MM.1S (cell line): ENCODE results near the gene PKHD1.

ENCODE experiments used
- DNase-seq: peaks from one replicate; pipeline ENCODE4 v3.0.0-alpha.2; 2015
- H2AFZ ChIP-seq: fragments of 300-600 bp; sonication (generic); 2 replicates; pipeline ENCODE4 v1.6.0; 2016; ENCODE audit warnings: antibody characterized with exemption, low read length
- H3F3A ChIP-seq: fragments of 300-600 bp; sonication (generic); 2 replicates; pipeline ENCODE4 v1.6.1; 2016; ENCODE audit warnings: mild to moderate bottlenecking, antibody characterized with exemption, low read length, moderate library complexity, mixed read lengths; ENCODE audit not compliant: insufficient read depth
- H3K27ac ChIP-seq: fragments of 300-600 bp; sonication (generic); 2 replicates; pipeline ENCODE4 v1.5.1; 2016; ENCODE audit warnings: mild to moderate bottlenecking, low read length
- H3K27me3 ChIP-seq: fragments of 300-600 bp; sonication (generic); replicated peaks from 2 replicates; pipeline ENCODE4 v1.6.0; 2016; ENCODE audit warnings: low read length; ENCODE audit not compliant: insufficient read depth
- H3K36me3 ChIP-seq: fragments of 300-600 bp; sonication (generic); replicated peaks from 2 replicates; pipeline ENCODE4 v1.6.1; 2016; ENCODE audit warnings: mild to moderate bottlenecking, low read length, mixed read lengths; ENCODE audit not compliant: insufficient read depth
- H3K4me1 ChIP-seq: fragments of 300-600 bp; sonication (generic); 2 replicates; pipeline ENCODE4 v1.6.1; 2016; ENCODE audit warnings: low read length, mixed read lengths
- H3K4me2 ChIP-seq: fragments of 300-600 bp; sonication (generic); 2 replicates; pipeline ENCODE4 v1.6.0; 2016; ENCODE audit warnings: low read depth, low read length
- H3K4me3 ChIP-seq: fragments of 300-600 bp; sonication (generic); 2 replicates; pipeline ENCODE4 v1.5.1; 2016; ENCODE audit warnings: low read length, mixed read lengths
- H3K79me2 ChIP-seq: fragments of 300-600 bp; sonication (generic); 2 replicates; pipeline ENCODE4 v1.6.1; 2016; ENCODE audit warnings: mixed run types, low read length, mixed read lengths
- H3K9ac ChIP-seq: fragments of 300-600 bp; sonication (generic); 2 replicates; pipeline ENCODE4 v1.6.1; 2016; ENCODE audit warnings: low read length, mixed read lengths
- H3K9me2 ChIP-seq: fragments of 300-600 bp; sonication (generic); replicated peaks from 2 replicates; pipeline ENCODE4 v1.6.1; 2016; ENCODE audit warnings: mild to moderate bottlenecking, low read length, mixed read lengths; ENCODE audit not compliant: insufficient read depth
- H3K9me3 ChIP-seq: fragments of 300-600 bp; sonication (generic); replicated peaks from 2 replicates; pipeline ENCODE4 v1.6.1; 2016; ENCODE audit warnings: mild to moderate bottlenecking, low read length, mixed read lengths; ENCODE audit not compliant: insufficient read depth
- H4K20me1 ChIP-seq: fragments of 300-600 bp; sonication (generic); 2 replicates; pipeline ENCODE4 v1.6.1; 2016; ENCODE audit warnings: mild to moderate bottlenecking, low read length, moderate library complexity, mixed read lengths; ENCODE audit not compliant: insufficient read depth
- EZH2 ChIP-seq: fragments of 300-600 bp; sonication (generic); optimal IDR thresholded peaks from 2 replicates; pipeline ENCODE3; 2017; ENCODE audit warnings: low read depth, mild to moderate bottlenecking, antibody characterized with exemption, low read length, mixed read lengths
- EZH2phosphoT487 ChIP-seq: fragments of 300-600 bp; sonication (generic); IDR thresholded peaks from 2 replicates; pipeline ENCODE4 v1.6.1; 2018; ENCODE audit warnings: antibody characterized with exemption, low read length
- TF ChIP-seq, protein P1 (sequence below): fragments of 300-600 bp; sonication (generic); IDR thresholded peaks from 2 replicates; pipeline ENCODE4 v1.5.1; 2016; ENCODE audit warnings: antibody characterized with exemption, low read length, mixed read lengths

PKHD1 gene

GRCh38 chr6:51976374-51976773 lies 111.0 kb downstream of the PKHD1 start:
- DNase-seq: no peak
- Histone ChIP-seq H3F3A (no peaks in the 10 kb centered on the region), H3K4me1 (no peaks in the 10 kb centered on the region), H3K79me2 (no peaks in the 10 kb centered on the region), H4K20me1 (no peaks in the 10 kb centered on the region), H3K36me3 (no peaks in the 10 kb centered on the region), H3K9me2 (no peaks in the 10 kb centered on the region), H3K9me3 (no peaks in the 10 kb centered on the region), H3K27me3 (no peaks in the 10 kb centered on the region), H2AFZ (no peak overlapping the region), H3K9ac (no peak overlapping the region), H3K27ac (no peak overlapping the region), H3K4me3 (no peak overlapping the region), H3K4me2 (no peak overlapping the region)
- TF ChIP-seq EZH2phosphoT487 (no peak), EZH2 (no peak)
- TF ChIP-seq, protein P1, sequence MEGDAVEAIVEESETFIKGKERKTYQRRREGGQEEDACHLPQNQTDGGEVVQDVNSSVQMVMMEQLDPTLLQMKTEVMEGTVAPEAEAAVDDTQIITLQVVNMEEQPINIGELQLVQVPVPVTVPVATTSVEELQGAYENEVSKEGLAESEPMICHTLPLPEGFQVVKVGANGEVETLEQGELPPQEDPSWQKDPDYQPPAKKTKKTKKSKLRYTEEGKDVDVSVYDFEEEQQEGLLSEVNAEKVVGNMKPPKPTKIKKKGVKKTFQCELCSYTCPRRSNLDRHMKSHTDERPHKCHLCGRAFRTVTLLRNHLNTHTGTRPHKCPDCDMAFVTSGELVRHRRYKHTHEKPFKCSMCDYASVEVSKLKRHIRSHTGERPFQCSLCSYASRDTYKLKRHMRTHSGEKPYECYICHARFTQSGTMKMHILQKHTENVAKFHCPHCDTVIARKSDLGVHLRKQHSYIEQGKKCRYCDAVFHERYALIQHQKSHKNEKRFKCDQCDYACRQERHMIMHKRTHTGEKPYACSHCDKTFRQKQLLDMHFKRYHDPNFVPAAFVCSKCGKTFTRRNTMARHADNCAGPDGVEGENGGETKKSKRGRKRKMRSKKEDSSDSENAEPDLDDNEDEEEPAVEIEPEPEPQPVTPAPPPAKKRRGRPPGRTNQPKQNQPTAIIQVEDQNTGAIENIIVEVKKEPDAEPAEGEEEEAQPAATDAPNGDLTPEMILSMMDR: no peak

DNA sequence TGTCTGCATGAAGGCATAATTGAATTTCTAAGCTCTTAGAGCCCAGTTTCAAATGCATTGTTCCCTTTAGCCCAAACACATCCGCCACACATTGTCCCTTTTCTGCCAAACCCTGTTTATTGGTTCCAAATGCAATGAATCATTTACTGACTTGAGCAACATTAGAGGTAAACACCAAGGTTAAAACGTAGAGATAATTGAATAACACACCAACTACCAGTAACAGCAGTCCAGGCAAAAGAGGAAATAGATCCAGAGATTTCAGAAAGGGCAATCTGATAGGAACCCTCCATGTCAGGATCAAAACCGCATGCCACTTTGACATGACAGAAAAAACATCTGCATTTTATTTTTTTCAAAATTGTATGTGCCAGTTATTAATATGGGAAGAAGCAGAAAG lies 114.8 kb downstream of the PKHD1 start:
- no peak overlapping the region for H3K4me3 ChIP-seq
- no peaks in the 10 kb centered on the region for H3F3A ChIP-seq
- no peaks in the 10 kb centered on the region for H3K4me1 ChIP-seq
- no peaks in the 10 kb centered on the region for H4K20me1 ChIP-seq
- no peak overlapping the region for H3K9ac ChIP-seq
- no peaks in the 10 kb centered on the region for H3K9me2 ChIP-seq
- H3K9me3 ChIP-seq: no peaks in the 10 kb centered on the region
- no peak overlapping the region for H3K4me2 ChIP-seq
- H3K79me2 ChIP-seq: no peaks in the 10 kb centered on the region
- H2AFZ ChIP-seq: no peak overlapping the region
- DNase-seq: no peak
- H3K27me3 ChIP-seq: no peaks in the 10 kb centered on the region
- no peaks in the 10 kb centered on the region for H3K36me3 ChIP-seq
- no peak for TF ChIP-seq EZH2
- TF ChIP-seq EZH2phosphoT487: no peak
- TF ChIP-seq, protein P1: no peak
- H3K27ac ChIP-seq: no peak overlapping the region

GRCh38 chr6:51968265-51968664 lies 119.1 kb downstream of the PKHD1 start:
- H3K36me3 ChIP-seq: no peaks in the 10 kb centered on the region
- H4K20me1 ChIP-seq: no peaks in the 10 kb centered on the region
- H2AFZ ChIP-seq: no peak overlapping the region
- no peaks in the 10 kb centered on the region for H3K27me3 ChIP-seq
- H3F3A ChIP-seq: no peaks in the 10 kb centered on the region
- H3K9me2 ChIP-seq: no peaks in the 10 kb centered on the region
- H3K9ac ChIP-seq: no peak overlapping the region
- H3K4me3 ChIP-seq: no peak overlapping the region
- no peaks in the 10 kb centered on the region for H3K9me3 ChIP-seq
- H3K79me2 ChIP-seq: no peaks in the 10 kb centered on the region
- no peaks in the 10 kb centered on the region for H3K4me1 ChIP-seq
- H3K27ac ChIP-seq: no peak overlapping the region
- DNase-seq: no peak
- no peak for TF ChIP-seq EZH2
- H3K4me2 ChIP-seq: no peak overlapping the region

DNA sequence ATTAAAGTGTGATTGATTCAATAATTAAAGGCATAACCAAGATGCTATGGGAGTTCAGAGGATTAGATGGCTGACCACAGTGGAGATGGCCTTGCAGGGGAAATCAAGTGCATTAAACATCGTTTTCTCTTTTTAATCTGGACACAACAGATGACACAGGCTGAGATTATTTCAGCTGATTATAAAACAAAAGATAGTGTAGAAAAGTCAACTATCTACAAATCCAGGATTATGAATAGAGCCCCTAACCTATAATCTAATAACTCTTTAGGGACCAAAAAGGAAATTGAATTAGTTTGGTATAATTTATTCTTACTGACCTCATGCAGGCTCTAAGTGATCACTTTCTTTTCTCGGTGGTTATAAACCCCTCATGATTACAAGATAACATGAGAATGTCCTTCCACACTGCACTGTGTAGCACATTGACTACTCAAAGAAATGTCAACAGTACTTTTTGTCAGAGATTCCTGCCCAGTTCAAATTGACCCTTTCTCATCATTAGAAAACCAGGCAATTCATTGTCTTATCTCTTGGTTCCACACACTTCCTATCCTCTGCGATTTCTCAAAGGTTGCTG lies 122.1 kb downstream of the PKHD1 start:
- Histone ChIP-seq H3K9me2 (no peaks in the 10 kb centered on the region), H3K27ac (no peak overlapping the region), H2AFZ (no peak overlapping the region), H3K4me2 (no peak overlapping the region), H4K20me1 (no peaks in the 10 kb centered on the region), H3K9ac (no peak overlapping the region), H3F3A (no peaks in the 10 kb centered on the region), H3K4me1 (no peaks in the 10 kb centered on the region), H3K36me3 (no peaks in the 10 kb centered on the region), H3K79me2 (no peaks in the 10 kb centered on the region), H3K9me3 (no peaks in the 10 kb centered on the region), H3K4me3 (no peak overlapping the region), H3K27me3 (no peaks in the 10 kb centered on the region)
- no peak for TF ChIP-seq EZH2
- TF ChIP-seq EZH2phosphoT487: no peak
- TF ChIP-seq, protein P1: no peak
- no peak for DNase-seq
